Measurements from ENCODE around the gene KRT78.

KRT78 gene

GRCh38 chr12:52812073-52812400 is 36.8 kb downstream of the KRT78 start:
- DNase-seq (ENCODE audit: low read depth in 2 of 2): no peak

GRCh38 chr12:52811191-52812072 is 37.4 kb downstream of the KRT78 start:
- no peak for DNase-seq (ENCODE audit: low read depth in 2 of 2)

- no peak for DNase-seq (ENCODE audit: low read depth in 2 of 2)
Observed at GRCh38 chr12:52810554-52810953, 38.2 kb downstream of the KRT78 start.

GRCh38 chr12:52809166-52809565 is 39.6 kb downstream of the KRT78 start:
- no peak for DNase-seq (ENCODE audit: low read depth in 2 of 2)

GRCh38 chr12:52808573-52809160 is 40.1 kb downstream of the KRT78 start:
- DNase-seq (ENCODE audit: low read depth in 2 of 2): no peak

- no peak for DNase-seq (ENCODE audit: low read depth in 2 of 2)
Observed at GRCh38 chr12:52807544-52808470, 41.0 kb downstream of the KRT78 start.

DNA sequence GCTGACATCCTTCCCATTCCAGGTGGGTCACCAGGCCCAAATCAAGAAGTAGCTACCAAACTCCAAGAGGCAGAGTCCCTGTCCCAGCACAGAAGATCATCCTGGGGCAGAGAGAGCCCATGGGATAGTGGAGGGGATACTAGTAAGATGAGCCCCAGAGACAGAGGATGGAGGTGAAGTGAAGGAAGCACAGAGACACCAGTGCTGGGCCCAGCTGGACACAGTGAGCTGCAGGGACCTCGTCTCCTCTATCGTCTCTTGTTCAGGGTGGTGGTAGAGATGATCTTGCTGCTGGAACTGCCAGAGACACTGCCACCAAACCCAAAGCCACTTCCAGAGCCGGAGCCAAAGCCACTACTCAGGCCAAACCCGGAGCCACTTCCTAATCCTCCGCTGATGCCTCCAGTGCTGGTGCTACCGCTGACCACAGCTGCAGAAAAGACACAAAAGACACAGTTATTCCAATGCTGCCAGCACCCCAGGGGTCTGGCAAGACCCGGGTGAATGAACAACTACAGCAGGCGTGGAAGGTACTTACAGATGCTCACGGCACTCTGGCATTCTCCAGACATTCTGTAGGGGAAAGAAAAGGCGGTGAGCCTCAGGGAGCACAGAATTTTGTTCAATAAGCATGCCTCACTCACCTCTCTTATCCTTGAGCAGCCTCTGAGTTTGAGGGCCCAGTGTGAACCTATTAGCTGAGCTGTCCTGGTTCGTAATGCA is 41.8 kb downstream of the KRT78 start:
- DNase-seq (ENCODE audit: low read depth in 2 of 2): no peak

GRCh38 chr12:52806169-52806811 is 42.5 kb downstream of the KRT78 start:
- no peak for DNase-seq (ENCODE audit: low read depth in 2 of 2)

DNA sequence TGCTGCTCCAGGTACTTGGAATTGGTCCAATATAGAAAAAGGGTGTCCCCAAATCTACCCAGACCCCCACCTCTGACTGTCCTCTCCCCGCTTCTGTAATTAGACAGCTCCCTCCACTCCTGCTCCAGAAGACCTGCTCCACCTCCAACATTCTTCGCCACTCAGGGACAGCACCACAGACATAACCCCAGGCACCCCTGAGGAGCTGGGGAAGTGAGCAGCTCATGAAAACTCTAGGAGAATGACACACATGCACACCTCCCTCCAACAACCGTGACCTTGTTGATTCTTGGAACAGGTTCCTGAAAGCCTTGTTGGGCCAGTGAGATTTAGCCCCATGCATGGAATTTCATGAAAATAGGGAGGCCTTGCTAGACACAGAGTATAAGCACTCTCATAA is 43.1 kb downstream of the KRT78 start:
- no peak for DNase-seq (ENCODE audit: low read depth in 2 of 2)

DNA sequence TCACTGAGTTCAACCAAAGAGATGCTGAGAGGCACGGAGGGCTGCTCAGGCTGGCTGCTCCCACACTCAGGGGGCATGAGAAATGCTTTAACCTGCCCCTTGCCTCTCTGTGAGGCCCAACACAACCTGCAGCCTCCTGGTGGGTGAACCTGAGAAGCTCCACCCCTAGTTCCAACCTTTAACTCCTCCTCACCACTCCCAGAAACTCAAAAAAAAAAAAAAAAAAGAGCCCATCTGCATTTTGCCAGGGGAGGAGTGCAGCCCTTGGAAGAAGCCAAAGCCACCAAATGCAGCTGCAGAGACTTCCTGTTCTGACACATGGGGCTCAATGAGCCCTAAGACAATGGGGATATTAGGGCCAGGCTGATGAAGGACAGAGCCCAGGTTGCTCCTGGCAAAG is 43.8 kb downstream of the KRT78 start:
- DNase-seq (ENCODE audit: low read depth in 2 of 2): no peak

- no peak for DNase-seq (ENCODE audit: low read depth in 2 of 2)
Observed at GRCh38 chr12:52802442-52802841, 46.4 kb downstream of the KRT78 start.

- no peak for DNase-seq (ENCODE audit: low read depth in 2 of 2)
Observed at GRCh38 chr12:52801773-52802172, 47.0 kb downstream of the KRT78 start.

DNA sequence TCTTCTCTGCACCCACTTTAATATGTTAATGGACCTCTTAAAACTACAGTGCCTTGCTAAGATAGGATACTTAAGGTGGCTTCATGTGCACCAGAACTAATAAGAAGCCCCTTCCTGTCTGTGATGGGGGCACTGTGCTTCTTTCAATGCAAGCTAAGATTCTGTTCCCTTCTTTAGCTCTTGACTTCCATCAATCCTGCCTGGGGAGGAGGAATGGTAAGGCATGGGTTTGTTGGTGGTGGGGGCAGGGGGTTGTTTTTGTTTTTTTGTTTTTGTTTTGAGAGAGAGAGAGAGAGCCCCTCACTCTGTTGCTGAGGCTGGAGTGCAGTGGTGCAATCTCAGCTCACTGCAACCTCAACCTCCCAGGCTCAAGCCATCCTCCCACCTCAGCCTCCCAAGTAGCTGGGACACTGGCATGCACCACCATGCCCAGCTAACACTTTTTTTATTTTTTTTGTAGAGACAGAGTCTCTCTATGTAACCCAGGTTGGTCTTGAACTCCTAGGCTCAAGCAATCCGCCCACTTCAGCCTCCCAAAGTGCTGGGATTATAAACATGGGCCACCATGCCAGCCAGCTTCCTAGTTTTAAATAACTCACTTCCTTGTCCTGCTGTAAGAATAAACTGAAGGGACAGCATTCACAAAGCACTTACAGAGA is 48.4 kb downstream of the KRT78 start:
- no peak for DNase-seq (ENCODE audit: low read depth in 2 of 2)

DNA sequence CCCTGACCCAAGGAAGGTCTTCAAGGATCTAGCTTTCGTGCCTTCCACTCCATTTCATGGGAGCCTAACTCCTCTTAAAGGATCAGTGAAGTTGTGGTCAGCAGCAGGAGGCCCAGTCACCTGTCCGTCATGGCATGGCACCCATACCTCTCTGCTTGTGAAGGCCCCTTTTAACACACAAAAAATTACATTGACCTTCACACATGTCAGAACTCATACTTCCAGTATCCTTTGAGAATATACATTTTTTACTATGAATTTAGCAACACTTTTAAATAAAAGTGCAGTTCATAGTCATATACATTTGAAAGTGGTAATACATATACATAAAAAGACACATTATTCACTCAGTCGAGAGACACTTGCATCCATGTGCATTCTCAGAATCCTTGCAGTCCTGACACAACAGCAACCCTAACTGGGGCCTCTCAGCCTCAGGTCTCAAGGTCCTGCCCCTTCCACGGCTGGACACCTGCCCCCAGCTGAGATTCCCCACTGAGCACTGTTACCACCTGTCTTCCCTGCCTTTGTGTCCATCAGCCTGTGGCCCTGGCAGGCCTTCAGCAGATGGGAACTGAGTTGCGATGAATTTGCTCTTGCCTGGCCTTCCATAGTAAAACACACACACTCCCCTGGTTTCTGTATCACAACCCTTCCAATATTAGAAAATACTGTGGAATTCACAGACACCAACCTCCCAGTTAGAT is 49.1 kb downstream of the KRT78 start:
- DNase-seq (ENCODE audit: low read depth in 2 of 2): no peak

GRCh38 chr12:52798671-52799504 is 49.9 kb downstream of the KRT78 start:
- DNase-seq (ENCODE audit: low read depth in 2 of 2): no peak

DNA sequence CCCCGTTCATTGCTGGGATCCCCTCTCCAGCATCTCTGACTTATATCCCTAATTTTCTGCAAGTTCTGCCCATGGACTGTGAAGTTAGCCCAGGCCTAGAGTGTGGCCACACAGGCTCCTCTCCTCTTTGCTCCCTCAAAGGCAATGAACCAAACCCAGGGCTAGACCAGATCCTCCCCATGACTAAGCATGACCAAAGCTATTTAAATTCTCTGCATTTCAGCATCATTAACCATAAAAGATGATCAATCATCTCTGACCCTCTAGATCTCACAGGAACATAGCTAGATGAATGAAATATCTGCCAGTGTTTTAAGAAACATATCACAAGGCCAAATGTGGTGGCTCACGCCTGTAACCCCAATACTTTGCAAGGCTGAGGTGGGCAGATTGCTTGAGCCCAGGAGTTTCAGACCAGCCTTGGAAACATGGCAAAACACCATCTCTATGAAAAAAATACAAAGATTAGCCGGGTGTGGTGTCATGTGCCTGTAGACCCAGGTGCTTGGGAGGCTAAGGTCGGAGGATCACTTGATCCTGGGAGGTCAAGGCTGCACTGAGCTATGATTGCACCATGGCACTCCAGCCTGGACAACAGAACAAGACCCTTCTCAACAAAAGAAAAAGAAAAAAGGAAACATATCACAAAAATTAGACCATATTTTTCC is 50.7 kb downstream of the KRT78 start:
- DNase-seq (ENCODE audit: low read depth in 2 of 2): no peak

GRCh38 chr12:52797529-52797894 is 51.3 kb downstream of the KRT78 start:
- DNase-seq (ENCODE audit: low read depth in 2 of 2): no peak

GRCh38 chr12:52796839-52797528 is 51.8 kb downstream of the KRT78 start:
- no peak for DNase-seq (ENCODE audit: low read depth in 2 of 2)
